GM18505 (cell line): ENCODE results near the gene PRKCZ.

Experiments
- ATAC-seq: cut with Tn5 transposase; IDR thresholded peaks from one replicate; pipeline ENCODE4 v1.9.1; 2021; ENCODE audit not compliant: unreplicated experiment
- POLR2A ChIP-seq: IDR thresholded peaks from 4 replicates; pipeline ENCODE4 v1.6.1; 2011; ENCODE audit warnings: borderline replicate concordance; ENCODE audit not compliant: insufficient read depth, insufficient read length; ENCODE audit errors: extremely low read depth

PRKCZ gene

DNA sequence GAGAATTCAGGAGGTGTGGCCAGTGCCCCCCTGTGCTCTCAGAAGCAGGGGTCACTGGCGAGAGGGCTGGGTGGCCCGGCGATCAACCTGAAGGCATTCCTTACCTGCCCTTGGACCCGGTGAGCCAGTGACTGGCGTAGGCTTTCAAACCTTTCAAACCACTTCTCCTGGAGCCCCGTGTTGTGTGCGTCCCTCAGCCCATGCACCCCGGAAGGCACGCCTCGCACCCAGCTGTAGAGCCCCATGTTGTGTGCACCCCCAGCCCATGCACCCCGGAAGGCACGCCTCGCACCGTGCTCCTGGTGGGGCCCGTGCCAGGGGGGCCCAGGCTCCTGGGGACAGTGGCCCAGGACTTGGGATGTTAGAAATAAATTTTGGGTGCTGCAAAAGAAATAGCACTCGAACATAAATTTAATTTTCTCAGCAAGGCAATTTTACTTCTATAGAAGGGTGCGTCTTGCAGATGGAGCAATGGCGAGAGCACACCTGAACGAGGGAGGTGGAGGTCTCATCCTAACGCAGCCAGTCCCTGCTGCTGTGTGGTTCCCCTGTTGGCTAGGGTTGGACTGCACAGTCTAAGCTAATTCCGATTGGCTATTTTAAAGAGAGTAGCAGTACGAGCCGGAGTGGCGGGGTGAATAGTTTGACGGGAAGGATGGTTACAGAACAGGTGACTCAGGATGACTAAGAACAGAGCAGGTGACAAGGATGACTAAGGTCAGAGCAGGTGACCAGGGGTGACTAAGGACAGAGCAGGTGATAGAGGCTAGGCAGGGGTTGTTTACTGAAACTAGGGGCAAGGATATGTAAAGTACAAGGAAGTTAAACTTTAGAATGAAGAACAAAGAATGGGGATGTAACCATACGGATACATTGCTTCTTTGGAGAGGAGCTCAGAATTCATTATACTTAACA lies 47.4 kb downstream of the PRKCZ start:
- ATAC-seq: no peak
- no peak for TF ChIP-seq POLR2A

GRCh38 chr1:2098301-2098698 lies 48.1 kb downstream of the PRKCZ start:
- no peak for ATAC-seq
- TF ChIP-seq POLR2A: no peak

- ATAC-seq: no peak
- no peak for TF ChIP-seq POLR2A
Observed at GRCh38 chr1:2098839-2099785, 48.9 kb downstream of the PRKCZ start.

GRCh38 chr1:2099886-2100779 lies 49.9 kb downstream of the PRKCZ start:
- no peak for TF ChIP-seq POLR2A
- no peak for ATAC-seq

GRCh38 chr1:2100780-2101108 lies 50.5 kb downstream of the PRKCZ start:
- no peak for TF ChIP-seq POLR2A
- ATAC-seq: no peak

GRCh38 chr1:2101531-2101930 lies 51.3 kb downstream of the PRKCZ start:
- no peak for ATAC-seq
- TF ChIP-seq POLR2A: no peak

DNA sequence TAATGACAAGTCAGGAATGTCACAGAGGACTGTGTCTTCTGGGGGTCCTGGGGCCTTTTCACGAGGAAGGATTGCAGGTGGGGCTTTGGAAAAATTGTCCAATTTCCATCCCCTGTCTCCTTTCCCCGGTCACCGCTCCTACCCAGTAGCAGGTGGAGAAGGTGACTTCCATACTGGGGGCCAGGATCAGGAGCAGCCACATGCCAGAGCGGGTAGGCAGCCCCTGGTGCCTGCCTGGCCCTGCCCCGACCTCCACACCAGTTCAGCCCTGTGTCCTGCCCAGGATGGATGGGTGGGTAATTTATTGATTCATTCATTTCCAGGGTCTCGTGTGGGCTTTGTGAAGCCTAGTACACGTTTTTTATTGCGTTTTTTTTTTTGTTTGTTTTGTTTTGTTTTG lies 51.7 kb downstream of the PRKCZ start:
- no peak for TF ChIP-seq POLR2A
- no peak for ATAC-seq

DNA sequence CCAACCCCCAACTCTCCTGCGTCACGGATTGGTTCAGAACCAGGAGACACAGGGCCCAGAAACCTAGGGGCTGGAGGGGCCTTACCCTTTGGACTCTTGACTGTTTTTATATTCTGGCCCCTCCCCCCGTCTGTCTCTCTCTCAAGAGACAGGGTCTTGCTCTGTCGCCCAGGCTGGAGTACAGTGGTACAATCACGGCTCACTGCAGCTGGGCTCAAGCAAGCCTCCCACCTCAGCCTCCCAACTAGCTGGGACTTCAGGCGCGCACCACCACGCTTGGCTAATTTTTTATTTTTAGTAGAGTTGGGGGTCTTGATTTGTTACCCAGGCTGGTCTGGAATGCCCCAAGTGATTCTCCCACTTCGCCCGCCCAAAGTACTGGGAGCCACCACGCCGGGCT lies 52.5 kb downstream of the PRKCZ start:
- no peak for TF ChIP-seq POLR2A
- ATAC-seq: no peak

GRCh38 chr1:2103266-2103900 lies 53.2 kb downstream of the PRKCZ start:
- no peak for ATAC-seq
- TF ChIP-seq POLR2A: no peak

DNA sequence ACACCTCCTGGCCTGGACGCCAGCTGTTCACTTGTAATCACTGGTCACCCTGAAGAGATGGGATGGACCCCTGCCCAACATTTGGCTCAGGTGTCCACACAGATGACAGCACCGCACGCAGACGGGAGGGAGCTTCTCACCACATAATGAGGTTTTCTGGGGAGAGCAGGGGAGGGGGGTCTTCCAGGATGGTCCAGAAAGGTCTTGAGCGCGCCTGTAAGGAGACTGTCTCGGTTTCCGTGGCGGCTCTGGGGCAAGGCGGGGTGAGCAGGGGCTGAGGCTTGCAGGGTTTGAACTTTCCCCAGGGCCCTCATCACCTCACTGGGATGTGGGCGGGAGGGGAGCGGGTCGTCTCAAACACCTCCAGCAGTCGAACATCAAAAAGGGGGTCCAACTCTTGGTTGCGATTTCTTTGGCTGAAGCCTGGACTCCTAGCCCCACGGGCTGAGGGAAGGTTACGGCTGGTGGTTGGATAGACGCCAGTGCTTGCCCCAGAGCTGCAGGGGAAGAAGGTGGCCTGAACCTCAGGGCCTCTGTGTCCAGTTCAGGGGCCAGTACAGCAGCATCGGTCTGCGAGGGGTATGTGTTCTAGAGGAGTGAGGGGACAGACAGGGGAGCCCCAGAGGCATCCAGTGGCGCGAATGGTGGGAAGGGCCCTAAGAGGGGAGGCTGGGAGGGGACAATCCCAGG lies 53.8 kb downstream of the PRKCZ start:
- no peak for TF ChIP-seq POLR2A
- no peak for ATAC-seq

- TF ChIP-seq POLR2A: no peak
- no peak for ATAC-seq
Observed at GRCh38 chr1:2104621-2105427, 54.6 kb downstream of the PRKCZ start.
